ENCODE data around the gene PROCR.
"Not testable (repeated sequence)": the region's sequence is repeated elsewhere in the genome, so short reads cannot be mapped to it uniquely, and the experiment has no call there.

PROCR gene

DNA sequence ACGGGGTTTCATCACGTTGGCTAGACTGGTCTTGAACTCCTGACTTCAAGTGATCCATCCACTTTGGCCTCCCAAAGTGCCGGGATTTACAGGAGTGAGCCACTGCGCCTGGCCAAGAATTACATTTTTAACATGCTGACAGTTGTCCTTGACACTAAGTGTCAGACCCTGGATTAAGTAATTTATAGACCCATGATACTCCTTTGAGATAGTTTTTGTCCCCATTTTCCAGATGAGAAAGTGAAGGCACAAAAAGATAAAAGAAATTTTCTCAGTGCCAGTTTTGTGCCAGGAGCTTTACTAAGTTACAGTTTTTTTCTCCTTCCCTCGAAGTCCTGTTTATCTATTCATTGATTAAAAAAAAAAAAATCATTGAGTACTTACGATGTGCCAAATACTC lies 14.9 kb upstream of the PROCR start:
- Histone ChIP-seq H3K9ac (ENCODE audit: low read length in 5 of 5) (no peak overlapping the region), H3K4me3 (ENCODE audit: low read depth in 1 of 5, low read length in 5 of 5) (no peak overlapping the region), H3K36me3 (ENCODE audit: control insufficient read depth in 5 of 5, insufficient read depth in 5 of 5, low read length in 5 of 5) (no peaks in the 10 kb centered on the region), H3K4me1 (ENCODE audit: control insufficient read depth in 5 of 5, insufficient read depth in 5 of 5, low read length in 5 of 5) (peaks cover 0 to 7% (median 5%) of the 10 kb centered on the region in 5 donors), H3K27ac (ENCODE audit: low read depth, low read length) (no peak overlapping the region), H3K27me3 (ENCODE audit: control insufficient read depth in 5 of 5, insufficient read depth in 4 of 5, low read length in 5 of 5) (no peaks in the 10 kb centered on the region), H3K9me3 (ENCODE audit: control insufficient read depth in 5 of 5, low read length in 5 of 5) (no peaks in the 10 kb centered on the region)

- not testable (repeated sequence) for H3K9ac ChIP-seq (ENCODE audit: low read length in 5 of 5); H3K4me1 ChIP-seq (ENCODE audit: control insufficient read depth in 5 of 5, insufficient read depth in 5 of 5, low read length in 5 of 5); H3K27ac ChIP-seq (ENCODE audit: low read depth, low read length); H3K4me3 ChIP-seq (ENCODE audit: low read depth in 1 of 5, low read length in 5 of 5); H3K27me3 ChIP-seq (ENCODE audit: control insufficient read depth in 5 of 5, insufficient read depth in 4 of 5, low read length in 5 of 5); H3K36me3 ChIP-seq (ENCODE audit: control insufficient read depth in 5 of 5, insufficient read depth in 5 of 5, low read length in 5 of 5); H3K9me3 ChIP-seq (ENCODE audit: control insufficient read depth in 5 of 5, low read length in 5 of 5)
These were observed 11.5 kb upstream of the PROCR start for GRCh38 chr20:35160341-35160740.

GRCh38 chr20:35164531-35164930 lies 7.3 kb upstream of the PROCR start:
- not testable (repeated sequence) for H3K27ac ChIP-seq (ENCODE audit: low read depth, low read length); H3K4me3 ChIP-seq (ENCODE audit: low read depth in 1 of 5, low read length in 5 of 5); H3K9me3 ChIP-seq (ENCODE audit: control insufficient read depth in 5 of 5, low read length in 5 of 5); H3K27me3 ChIP-seq (ENCODE audit: control insufficient read depth in 5 of 5, insufficient read depth in 4 of 5, low read length in 5 of 5); H3K36me3 ChIP-seq (ENCODE audit: control insufficient read depth in 5 of 5, insufficient read depth in 5 of 5, low read length in 5 of 5); H3K9ac ChIP-seq (ENCODE audit: low read length in 5 of 5)
- H3K4me1 ChIP-seq (ENCODE audit: control insufficient read depth in 5 of 5, insufficient read depth in 5 of 5, low read length in 5 of 5), result peaks cover 4 to 21% (median 14%) of the 10 kb centered on the region in 5 donors

GRCh38 chr20:35165221-35166185 lies 6.4 kb upstream of the PROCR start:
- Histone ChIP-seq H3K9ac (ENCODE audit: low read length in 5 of 5) (no peak overlapping the region), H3K4me3 (ENCODE audit: low read depth in 1 of 5, low read length in 5 of 5) (no peak overlapping the region), H3K27ac (ENCODE audit: low read depth, low read length) (peak overlapping the region; percentile 54), H3K4me1 (ENCODE audit: control insufficient read depth in 5 of 5, insufficient read depth in 5 of 5, low read length in 5 of 5) (peaks cover 4 to 21% (median 14%) of the 10 kb centered on the region in 5 donors), H3K27me3 (ENCODE audit: control insufficient read depth in 5 of 5, insufficient read depth in 4 of 5, low read length in 5 of 5) (no peaks in the 10 kb centered on the region), H3K36me3 (ENCODE audit: control insufficient read depth in 5 of 5, insufficient read depth in 5 of 5, low read length in 5 of 5) (no peaks in the 10 kb centered on the region), H3K9me3 (ENCODE audit: control insufficient read depth in 5 of 5, low read length in 5 of 5) (no peaks in the 10 kb centered on the region)

DNA sequence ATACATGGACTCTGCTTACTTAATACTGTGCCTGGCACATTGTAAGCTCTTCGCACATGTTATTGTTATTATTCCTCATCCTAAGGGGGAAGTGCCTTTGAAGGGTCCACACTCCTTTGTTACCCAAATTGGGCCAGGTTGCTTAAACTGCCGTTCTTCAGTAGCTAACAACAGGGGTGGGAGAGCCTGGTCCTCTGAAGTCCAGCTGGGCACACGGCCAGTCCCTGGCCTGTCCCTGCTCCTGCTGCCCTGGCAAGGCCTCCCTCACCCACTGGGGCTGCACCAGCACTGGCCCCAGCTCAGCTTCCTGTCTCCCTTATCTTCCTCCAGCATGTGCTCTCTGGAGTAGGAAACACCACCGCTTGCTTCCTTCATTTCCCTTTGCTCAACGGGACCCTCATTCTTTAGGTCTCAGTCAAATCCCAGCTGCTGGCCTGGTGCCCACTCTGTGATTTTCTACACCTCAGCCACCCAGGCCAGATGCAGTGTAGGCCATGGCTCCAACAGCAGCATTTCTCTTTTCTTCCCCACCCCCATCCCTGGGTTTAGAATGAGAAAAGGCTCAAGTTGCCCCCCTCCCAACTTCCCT lies 5.5 kb upstream of the PROCR start:
- H3K4me1 ChIP-seq (ENCODE audit: control insufficient read depth in 5 of 5, insufficient read depth in 5 of 5, low read length in 5 of 5), result peaks cover 4 to 24% (median 17%) of the 10 kb centered on the region in 5 donors
- no peaks in the 10 kb centered on the region for H3K9me3 ChIP-seq (ENCODE audit: control insufficient read depth in 5 of 5, low read length in 5 of 5)
- peak overlapping the region; percentile 54 for H3K27ac ChIP-seq (ENCODE audit: low read depth, low read length)
- peak overlapping the region in 1 of 5 donors; percentile 38 for H3K9ac ChIP-seq (ENCODE audit: low read length in 5 of 5)
- H3K4me3 ChIP-seq (ENCODE audit: low read depth in 1 of 5, low read length in 5 of 5), result no peak overlapping the region
- no peaks in the 10 kb centered on the region for H3K36me3 ChIP-seq (ENCODE audit: control insufficient read depth in 5 of 5, insufficient read depth in 5 of 5, low read length in 5 of 5)
- H3K27me3 ChIP-seq (ENCODE audit: control insufficient read depth in 5 of 5, insufficient read depth in 4 of 5, low read length in 5 of 5), result no peaks in the 10 kb centered on the region

GRCh38 chr20:35167787-35168186 lies 4.1 kb upstream of the PROCR start:
- Histone ChIP-seq H3K4me1 (ENCODE audit: control insufficient read depth in 5 of 5, insufficient read depth in 5 of 5, low read length in 5 of 5) (peaks cover 5 to 38% (median 31%) of the 10 kb centered on the region in 5 donors), H3K27ac (ENCODE audit: low read depth, low read length) (no peak overlapping the region), H3K27me3 (ENCODE audit: control insufficient read depth in 5 of 5, insufficient read depth in 4 of 5, low read length in 5 of 5) (no peaks in the 10 kb centered on the region)

GRCh38 chr20:35168701-35169409 lies 3.0 kb upstream of the PROCR start:
- H3K36me3 ChIP-seq (ENCODE audit: control insufficient read depth in 5 of 5, insufficient read depth in 5 of 5, low read length in 5 of 5); H3K9ac ChIP-seq (ENCODE audit: low read length in 5 of 5); H3K27ac ChIP-seq (ENCODE audit: low read depth, low read length); H3K9me3 ChIP-seq (ENCODE audit: control insufficient read depth in 5 of 5, low read length in 5 of 5); H3K4me3 ChIP-seq (ENCODE audit: low read depth in 1 of 5, low read length in 5 of 5); H3K27me3 ChIP-seq (ENCODE audit: control insufficient read depth in 5 of 5, insufficient read depth in 4 of 5, low read length in 5 of 5): not testable (repeated sequence)
- H3K4me1 ChIP-seq (ENCODE audit: control insufficient read depth in 5 of 5, insufficient read depth in 5 of 5, low read length in 5 of 5), result peaks cover 7 to 44% (median 37%) of the 10 kb centered on the region in 5 donors

More at GRCh38 chr20:35167787-35168186, 4.1 kb upstream of the PROCR start:
- Histone ChIP-seq H3K9ac (ENCODE audit: low read length in 5 of 5) (no peak overlapping the region), H3K36me3 (ENCODE audit: control insufficient read depth in 5 of 5, insufficient read depth in 5 of 5, low read length in 5 of 5) (no peaks in the 10 kb centered on the region), H3K4me3 (ENCODE audit: low read depth in 1 of 5, low read length in 5 of 5) (no peak overlapping the region), H3K9me3 (ENCODE audit: control insufficient read depth in 5 of 5, low read length in 5 of 5) (no peaks in the 10 kb centered on the region)

DNA sequence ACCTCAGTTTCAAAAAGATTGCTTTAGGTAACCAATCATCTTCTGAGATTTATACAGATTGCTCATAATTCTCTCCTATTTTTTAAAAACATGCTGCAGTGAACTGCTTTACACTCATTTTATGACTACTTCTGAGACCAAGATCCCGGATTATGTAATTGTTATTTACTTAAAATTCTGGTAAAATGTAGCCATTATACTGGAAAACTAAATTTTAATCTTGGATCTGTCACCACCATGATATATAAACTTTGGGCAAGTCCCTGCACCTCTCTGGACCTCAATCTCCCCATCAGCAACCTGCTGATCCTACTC lies 477 bp upstream of the PROCR start:
- Histone ChIP-seq H3K4me1 (ENCODE audit: control insufficient read depth in 5 of 5, insufficient read depth in 5 of 5, low read length in 5 of 5) (peaks cover 4 to 46% (median 35%) of the 10 kb centered on the region in 5 donors), H3K27ac (ENCODE audit: low read depth, low read length) (peak overlapping the region; percentile 82), H3K27me3 (ENCODE audit: control insufficient read depth in 5 of 5, insufficient read depth in 4 of 5, low read length in 5 of 5) (no peaks in the 10 kb centered on the region), H3K9ac (ENCODE audit: low read length in 5 of 5) (peak overlapping the region in 1 of 5 donors; percentile 60), H3K9me3 (ENCODE audit: control insufficient read depth in 5 of 5, low read length in 5 of 5) (no peaks in the 10 kb centered on the region), H3K36me3 (ENCODE audit: control insufficient read depth in 5 of 5, insufficient read depth in 5 of 5, low read length in 5 of 5) (peaks cover 0 to 6% (median 5%) of the 10 kb centered on the region in 5 donors), H3K4me3 (ENCODE audit: low read depth in 1 of 5, low read length in 5 of 5) (peak overlapping the region; percentile 36 to 79 (median 63))

DNA sequence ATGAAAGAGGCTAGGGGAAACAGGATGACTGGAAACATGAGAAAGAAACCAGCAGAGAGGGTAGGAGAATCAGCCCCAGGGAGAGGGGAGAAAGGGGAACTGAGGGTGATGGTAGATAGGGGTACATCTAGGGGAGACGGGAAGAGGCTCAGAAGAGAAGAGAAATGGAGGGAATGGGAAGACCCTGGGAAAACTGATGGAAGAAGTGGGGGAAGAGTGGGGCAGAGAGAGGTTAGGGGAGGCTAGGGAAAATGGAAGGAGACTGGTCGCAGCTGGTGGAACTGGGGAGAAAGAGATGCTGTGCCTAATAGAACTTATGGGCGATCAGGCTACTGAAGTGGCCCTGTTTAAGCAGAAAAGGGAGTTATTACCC lies 548 bp downstream of the PROCR start:
- peaks cover 0 to 13% (median 9%) of the 10 kb centered on the region in 5 donors for H3K36me3 ChIP-seq (ENCODE audit: control insufficient read depth in 5 of 5, insufficient read depth in 5 of 5, low read length in 5 of 5)
- H3K27me3 ChIP-seq (ENCODE audit: control insufficient read depth in 5 of 5, insufficient read depth in 4 of 5, low read length in 5 of 5), result no peaks in the 10 kb centered on the region
- H3K4me1 ChIP-seq (ENCODE audit: control insufficient read depth in 5 of 5, insufficient read depth in 5 of 5, low read length in 5 of 5), result peaks cover 3 to 38% (median 30%) of the 10 kb centered on the region in 5 donors
- H3K4me3 ChIP-seq (ENCODE audit: low read depth in 1 of 5, low read length in 5 of 5), result peak overlapping the region; percentile 36 to 79 (median 63)
- H3K27ac ChIP-seq (ENCODE audit: low read depth, low read length), result peak overlapping the region; percentile 82
- H3K9ac ChIP-seq (ENCODE audit: low read length in 5 of 5), result peak overlapping the region; percentile 14 to 66 (median 57)
- H3K9me3 ChIP-seq (ENCODE audit: control insufficient read depth in 5 of 5, low read length in 5 of 5), result no peaks in the 10 kb centered on the region
